ENCODE results near the gene MYRIP.

GRCh38 chr3:39990532-39990931, 181.1 kb downstream of the MYRIP start:
- TF ChIP-seq POLR2A (IDR thresholded peaks at IDR 0.05) (no peak), CTCF (IDR thresholded peaks at IDR 0.05) (peak in 8 of 12 donors; percentile 25 to 46 (median 38))
